Measurements from ENCODE around the gene GLYATL1B. TPM values are rescaled to one million over a fixed set of nuclear protein-coding genes. Genes with fewer than 3 reads are reported as not detected.
"Not testable (repeated sequence)": the region's sequence is repeated elsewhere in the genome, so short reads cannot be mapped to it uniquely, and the experiment has no call there.

GLYATL1B gene
- total RNA-seq (not detected), polyA plus RNA-seq (not detected)
- long read RNA-seq, donor 1, result 0 reads
- long read RNA-seq, donor 2, result 0 reads
- long read RNA-seq, donor 3, result 0 reads
- long read RNA-seq, donor 4, result 0 reads
- long read RNA-seq, donor 5, result 0 reads
- long read RNA-seq, donor 6, result 0 reads
- long read RNA-seq, donor 7, result 0 reads
- long read RNA-seq, donor 8, result 0 reads
- long read RNA-seq, donor 9, result 0 reads
- long read RNA-seq, donor 10, result 0 reads

GRCh38 chr11:59086007-59086406 lies at the start of gene GLYATL1B:
TSS of gene GLYATL1B (plus strand) at chr11:59086307. CDS start at chr11:59086307, 0 bp downstream.
- H3K4me3 ChIP-seq; DNase-seq; H3K27me3 ChIP-seq; H3K9me3 ChIP-seq (replicated peaks in 1 of 3); H3K4me1 ChIP-seq (replicated peaks in 1 of 2); intact Hi-C loops (cut with DNase I); H3K27ac ChIP-seq; H3K36me3 ChIP-seq (replicated peaks in 1 of 2): not testable (repeated sequence)
- 91 to 93% (median 92%) methylated on average over 5 of the region's 5 CpGs for WGBS, 4 donors

- DNase-seq; H3K9me3 ChIP-seq (replicated peaks in 1 of 3); intact Hi-C loops (cut with DNase I); H3K27ac ChIP-seq; H3K36me3 ChIP-seq (replicated peaks in 1 of 2); H3K27me3 ChIP-seq; H3K4me3 ChIP-seq; H3K4me1 ChIP-seq (replicated peaks in 1 of 2): not testable (repeated sequence)
- 83 to 100% (median 88%) methylated on average over 2 of the region's 2 CpGs for WGBS, 4 donors
Measured at GRCh38 chr11:59036542-59036941, 49.6 kb upstream of the GLYATL1B start.

GRCh38 chr11:59037434-59037833 lies 48.7 kb upstream of the GLYATL1B start:
- H3K36me3 ChIP-seq (replicated peaks in 1 of 2); DNase-seq; H3K27ac ChIP-seq; H3K4me3 ChIP-seq; intact Hi-C loops (cut with DNase I); H3K27me3 ChIP-seq; H3K4me1 ChIP-seq (replicated peaks in 1 of 2); H3K9me3 ChIP-seq (replicated peaks in 1 of 3): not testable (repeated sequence)
- 82 to 92% (median 86%) methylated on average over 1 of the region's 1 CpG; no CpG with 5 or more reads in 1 of the 4 donors for WGBS, 4 donors

GRCh38 chr11:59040607-59041006 lies 45.5 kb upstream of the GLYATL1B start:
- TF ChIP-seq CTCF (IDR thresholded peaks at IDR 0.05) (no peak), POLR2A (IDR thresholded peaks at IDR 0.05) (no peak)
- H3K36me3 ChIP-seq (replicated peaks in 1 of 2), result no peaks in the 10 kb centered on the region
- intact Hi-C loops (cut with DNase I), result no loop called here
- H3K4me1 ChIP-seq (replicated peaks in 1 of 2), result no peaks in the 10 kb centered on the region
- no peaks in the 10 kb centered on the region for H3K9me3 ChIP-seq (replicated peaks in 1 of 3)
- H3K4me3 ChIP-seq, result no peak overlapping the region
- H3K27me3 ChIP-seq, result no peaks in the 10 kb centered on the region
- DNase-seq, result no peak
- 62 to 74% (median 67%) methylated on average over 3 of the region's 3 CpGs for WGBS, 4 donors
- H3K27ac ChIP-seq, result no peak overlapping the region

GRCh38 chr11:59051383-59051782 lies 34.7 kb upstream of the GLYATL1B start:
- H3K27me3 ChIP-seq; intact Hi-C loops (cut with DNase I); H3K4me3 ChIP-seq; H3K36me3 ChIP-seq (replicated peaks in 1 of 2); H3K4me1 ChIP-seq (replicated peaks in 1 of 2); H3K27ac ChIP-seq; H3K9me3 ChIP-seq (replicated peaks in 1 of 3); DNase-seq: not testable (repeated sequence)
- 74 to 96% (median 91%) methylated on average over 1 of the region's 1 CpG for WGBS, 4 donors

- H3K4me1 ChIP-seq (replicated peaks in 1 of 2); H3K9me3 ChIP-seq (replicated peaks in 1 of 3); intact Hi-C loops (cut with DNase I); DNase-seq; H3K4me3 ChIP-seq; H3K27me3 ChIP-seq; H3K27ac ChIP-seq; H3K36me3 ChIP-seq (replicated peaks in 1 of 2): not testable (repeated sequence)
- 27 to 46% (median 38%) methylated on average over 2 of the region's 2 CpGs for WGBS, 4 donors
Measured at GRCh38 chr11:59052355-59052754, 33.8 kb upstream of the GLYATL1B start.

GRCh38 chr11:59053387-59053786 lies 32.7 kb upstream of the GLYATL1B start:
- peak; percentile 59 to 86 (median 80) for DNase-seq
- intact Hi-C loops (cut with DNase I), result no loop called here

More at GRCh38 chr11:59053387-59053786, 32.7 kb upstream of the GLYATL1B start:
- Histone ChIP-seq H3K27ac (no peak overlapping the region), H3K27me3 (no peaks in the 10 kb centered on the region), H3K4me1 (replicated peaks in 1 of 2) (no peaks in the 10 kb centered on the region), H3K9me3 (replicated peaks in 1 of 3) (no peaks in the 10 kb centered on the region), H3K36me3 (replicated peaks in 1 of 2) (no peaks in the 10 kb centered on the region), H3K4me3 (no peak overlapping the region)
- WGBS, 4 donors, result 27 to 33% (median 31%) methylated on average over 2 of the region's 2 CpGs
- peak; percentile 38 to 88 (median 58) for TF ChIP-seq CTCF (IDR thresholded peaks at IDR 0.05)
- no peak for TF ChIP-seq POLR2A (IDR thresholded peaks at IDR 0.05)
